Aorta (tissue), 5 donors: ENCODE results near the gene GPC3. TPM values are rescaled to one million over a fixed set of nuclear protein-coding genes. Genes with fewer than 3 reads are reported as not detected.

Source experiments
- ATAC-seq: fragments of 200-7000 bp; cut with Tn5 transposase; one replicate; pipeline ENCODE4 v1.9.1; 2022; ENCODE audit warnings: moderate library complexity; ENCODE audit not compliant: low FRiP score
- DNase-seq, 2 donors: peaks; one replicate each; pipeline ENCODE4 v3.0.0-alpha.2; 2020
- H3K27ac ChIP-seq, 2 donors: one replicate each; pipeline ENCODE4 v1.5.1; 2013; ENCODE audit warnings: low read length in 2 of 2, mild to moderate bottlenecking in 2 of 2, moderate library complexity in 2 of 2, control low read depth in 1 of 2, inconsistent platforms in 1 of 2, low read depth in 1 of 2
- H3K27me3 ChIP-seq, 2 donors: one replicate each; pipeline ENCODE4 v1.6.1; 2013; ENCODE audit warnings: control low read depth in 1 of 2, low read length in 1 of 2, mild to moderate bottlenecking in 1 of 2, moderate library complexity in 1 of 2; ENCODE audit not compliant: insufficient read depth in 2 of 2, control insufficient read depth in 1 of 2
- H3K36me3 ChIP-seq, 2 donors: one replicate each; pipeline ENCODE4 v1.6.1; 2013; ENCODE audit warnings: control low read depth in 1 of 2, low read length in 1 of 2, mild to moderate bottlenecking in 1 of 2; ENCODE audit not compliant: insufficient read depth in 2 of 2, control insufficient read depth in 1 of 2
- H3K4me1 ChIP-seq, 2 donors: one replicate each; pipeline ENCODE4 v1.6.1; 2013; ENCODE audit warnings: low read length in 2 of 2, control low read depth in 1 of 2, mild to moderate bottlenecking in 1 of 2, moderate library complexity in 1 of 2; ENCODE audit not compliant: insufficient read depth in 2 of 2, control insufficient read depth in 1 of 2
- H3K4me3 ChIP-seq, 2 donors: one replicate each; pipeline ENCODE4 v1.5.1; 2013; ENCODE audit warnings: low read length in 2 of 2, control low read depth in 1 of 2, mild to moderate bottlenecking in 1 of 2
- H3K9me3 ChIP-seq: one replicate; pipeline ENCODE4 v1.6.1; 2013; ENCODE audit warnings: mild to moderate bottlenecking, low read length; ENCODE audit not compliant: control insufficient read depth
- WGBS, 2 donors: extraction: QIAGEN DNeasy Blood & Tissue Kit; methylation state at CpG; one replicate each; pipeline ENCODE4 v1.1.7; 2013; 5-methylcytosine and 5-hydroxymethylcytosine counted together
- intact Hi-C, 2 donors: fragments of 100-400 bp; cut with DNase I; formaldehyde crosslinking; loops; one replicate each; pipeline versions ENCODE4 v1.14.2 to v1.15.0; 2022
- polyA plus RNA-seq, 2 donors: library from polyadenylated mRNA; stranded (reverse); fragments of 200-250 nt; gene quantifications; one replicate each; pipeline ENCODE4 v1.2.3, GENCODE V29; 2013
- total RNA-seq, 2 donors: library from RNA; stranded (reverse); fragmentation: NEBNext Ultra II Directional; extraction: Animal tissue kit (Norgen Biotek cat#: 25700); gene quantifications; one replicate each; pipeline ENCODE4 v1.2.1, GENCODE V29; 2021
- donor health status: healthy with polysubstance abuse.
- donor health status: Bipolar disorder and iron deficiency.
- donor health status: DM: no; HTN: no; CAD: no.
- donor health status: DM: no; HTN: no; CAD: no.
- donor health status: DM: yes; HTN: yes; CAD: no.

GPC3 gene
- total and polyA plus RNA-seq, 4 donors, result 1.1 to 13.2 (median 5.0) TPM

DNA sequence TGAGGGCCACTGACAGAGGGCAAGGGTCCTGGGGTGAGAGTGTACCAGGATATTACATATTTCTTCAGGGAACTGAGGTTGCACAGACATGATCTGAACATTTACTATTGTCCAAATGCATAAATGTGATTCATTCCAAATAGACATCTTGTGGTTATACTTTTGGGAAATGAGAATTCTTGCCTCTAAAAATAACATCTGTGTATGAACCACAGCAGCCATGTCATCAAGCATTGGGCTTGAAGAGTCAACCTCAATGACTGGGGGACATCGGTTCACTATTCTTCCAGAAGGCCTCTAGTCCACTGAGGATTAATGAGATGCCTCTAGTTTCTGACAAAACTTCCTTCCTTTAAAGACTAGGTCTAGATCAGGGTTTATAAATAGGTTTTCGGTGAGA lies 377.0 kb downstream of the GPC3 start:
- H3K9me3 ChIP-seq, result no peaks in the 10 kb centered on the region
- no peak overlapping the region for H3K4me3 ChIP-seq
- H3K4me1 ChIP-seq, result peaks cover 0 to 2% of the 10 kb centered on the region in 2 donors
- H3K36me3 ChIP-seq, result no peaks in the 10 kb centered on the region
- no peak for DNase-seq
- WGBS, 2 donors, result 65 to 68% methylated on average over 2 of the region's 2 CpGs
- H3K27ac ChIP-seq, result no peak overlapping the region
- intact Hi-C loops, result no loop called here
- H3K27me3 ChIP-seq, result no peaks in the 10 kb centered on the region
- no peak for ATAC-seq

DNA sequence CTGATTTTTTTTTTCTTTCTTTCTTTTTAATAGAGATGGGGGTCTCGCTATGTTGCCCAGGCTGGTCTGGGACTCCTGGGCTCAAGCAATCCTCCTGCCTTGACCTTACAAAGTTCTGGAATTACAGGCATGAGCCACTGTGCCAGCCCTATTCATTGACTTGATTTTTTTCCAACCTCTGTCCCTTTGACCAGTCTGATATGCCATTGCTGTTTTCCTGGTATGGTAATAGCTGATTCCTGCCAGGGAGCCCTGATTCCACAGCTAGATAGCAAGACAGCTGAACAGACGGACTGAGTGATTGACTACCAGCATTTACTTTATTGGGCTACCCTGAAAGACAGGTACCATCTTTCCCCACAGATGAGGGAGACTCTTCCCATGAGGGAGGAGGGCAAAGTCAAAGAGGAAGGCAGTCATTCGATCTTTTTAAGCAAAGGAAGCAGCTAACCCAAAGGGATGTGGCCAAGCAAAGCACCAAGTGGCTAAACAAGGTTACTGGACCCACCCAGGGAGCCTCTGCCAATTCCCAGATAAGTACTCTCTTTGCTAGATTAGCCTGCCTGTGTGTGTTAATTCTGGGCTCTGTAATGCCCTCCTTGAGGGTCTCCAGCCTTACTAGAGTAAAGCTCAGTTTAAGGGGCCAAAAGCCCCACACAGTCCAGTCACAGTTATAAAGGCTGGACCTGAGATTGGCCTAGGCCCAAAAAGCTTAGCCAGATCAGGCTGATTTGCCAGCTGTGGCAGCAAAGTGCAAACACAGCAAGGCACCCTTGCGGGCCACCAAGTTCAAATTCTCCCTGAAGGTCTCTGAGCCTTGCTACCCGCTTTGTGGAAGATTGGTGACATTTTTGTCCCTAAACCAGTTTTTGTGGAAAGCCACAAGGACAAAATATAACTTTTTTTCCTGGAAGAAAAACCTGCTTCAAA lies 377.7 kb downstream of the GPC3 start:
- DNase-seq, result no peak
- no peaks in the 10 kb centered on the region for H3K27me3 ChIP-seq
- 37 to 39% methylated on average over 5 of the region's 5 CpGs for WGBS, 2 donors
- H3K36me3 ChIP-seq, result no peaks in the 10 kb centered on the region
- peaks cover 0 to 2% of the 10 kb centered on the region in 2 donors for H3K4me1 ChIP-seq
- H3K27ac ChIP-seq, result peak overlapping the region in 1 of 2 donors; percentile 64
- no peak overlapping the region for H3K4me3 ChIP-seq
- intact Hi-C loops, result no loop called here
- no peaks in the 10 kb centered on the region for H3K9me3 ChIP-seq
- ATAC-seq, result no peak

DNA sequence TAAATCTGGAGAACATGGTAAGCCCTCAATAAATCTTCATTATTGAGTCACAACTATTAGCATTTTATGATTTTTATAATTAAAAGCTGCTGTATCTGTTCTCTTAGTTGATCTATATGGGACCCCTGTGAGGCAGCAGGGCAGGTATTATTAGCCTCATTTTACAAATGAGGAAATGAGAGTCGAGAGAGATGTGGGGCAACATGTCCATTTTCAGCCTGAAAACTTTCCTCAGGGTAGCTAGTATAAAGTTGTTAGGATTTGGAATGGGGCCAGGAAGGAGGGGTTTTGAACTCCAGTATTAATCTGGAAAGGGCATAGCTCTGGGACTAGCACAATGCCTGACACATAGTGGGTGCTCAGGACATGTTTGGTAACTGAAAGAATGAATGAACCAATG lies 378.4 kb downstream of the GPC3 start:
- 73 to 82% methylated on average over 1 of the region's 1 CpG for WGBS, 2 donors
- H3K4me3 ChIP-seq, result no peak overlapping the region
- intact Hi-C loops, result no loop called here
- no peaks in the 10 kb centered on the region for H3K27me3 ChIP-seq
- H3K36me3 ChIP-seq, result no peaks in the 10 kb centered on the region
- H3K9me3 ChIP-seq, result no peaks in the 10 kb centered on the region
- H3K4me1 ChIP-seq, result peaks cover 0 to 2% of the 10 kb centered on the region in 2 donors
- H3K27ac ChIP-seq, result no peak overlapping the region
- DNase-seq, result no peak
- ATAC-seq, result no peak

DNA sequence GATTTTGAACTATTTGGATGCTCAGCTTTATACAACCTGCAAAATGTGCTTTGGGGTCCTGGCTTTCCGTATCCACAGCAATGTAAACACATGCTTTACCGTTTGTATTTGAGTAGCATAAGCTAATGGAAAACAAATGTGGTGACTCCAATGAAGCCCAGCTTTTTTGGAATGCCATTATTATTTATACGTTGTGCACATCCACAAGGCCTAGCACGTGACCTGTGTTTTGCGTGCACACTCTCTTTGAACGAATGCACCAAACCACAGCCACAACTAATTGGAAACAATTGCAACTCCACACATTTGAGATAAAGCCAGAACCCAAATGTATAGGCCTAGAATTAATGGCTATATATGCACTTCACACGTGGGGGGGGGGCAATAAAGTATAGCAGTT lies 380.6 kb downstream of the GPC3 start:
- intact Hi-C loops, result no loop called here
- DNase-seq, result no peak
- H3K4me1 ChIP-seq, result peaks cover 0 to 2% of the 10 kb centered on the region in 2 donors

DNA sequence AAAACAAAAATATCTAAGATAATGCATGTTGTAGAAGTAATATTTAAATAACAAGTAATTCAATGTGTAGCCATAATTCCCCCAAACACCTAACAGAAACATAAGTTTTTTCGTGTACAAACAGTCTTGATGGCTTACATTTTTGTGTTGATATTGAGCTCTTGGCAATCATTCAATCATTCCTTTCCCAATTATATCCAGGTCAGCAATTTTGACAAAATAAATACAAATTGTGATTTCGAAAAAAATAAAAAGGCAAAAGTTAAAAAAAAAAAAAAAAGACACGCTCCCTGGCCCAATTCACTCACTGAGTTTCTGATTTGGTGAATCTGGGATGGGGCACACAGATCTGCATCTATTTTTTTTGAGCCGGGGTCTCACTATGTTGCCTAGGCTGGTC lies 382.5 kb downstream of the GPC3 start:
- no peak for ATAC-seq
- intact Hi-C loops, result no loop called here
- no peaks in the 10 kb centered on the region for H3K27me3 ChIP-seq
- no peak for DNase-seq
- H3K4me1 ChIP-seq, result peaks cover 0 to under 1% of the 10 kb centered on the region in 2 donors
- H3K9me3 ChIP-seq, result no peaks in the 10 kb centered on the region
- H3K27ac ChIP-seq, result no peak overlapping the region
- no peaks in the 10 kb centered on the region for H3K36me3 ChIP-seq
- H3K4me3 ChIP-seq, result no peak overlapping the region
- 75 to 98% methylated on average over 4 of the region's 4 CpGs for WGBS, 2 donors

More for the DNA sequence above, 380.6 kb downstream of the GPC3 start:
- H3K36me3 ChIP-seq, result no peaks in the 10 kb centered on the region
- 67 to 85% methylated on average over 7 of the region's 7 CpGs for WGBS, 2 donors
- no peak for ATAC-seq
- no peaks in the 10 kb centered on the region for H3K9me3 ChIP-seq
- H3K4me3 ChIP-seq, result no peak overlapping the region
- H3K27ac ChIP-seq, result no peak overlapping the region
- no peaks in the 10 kb centered on the region for H3K27me3 ChIP-seq

DNA sequence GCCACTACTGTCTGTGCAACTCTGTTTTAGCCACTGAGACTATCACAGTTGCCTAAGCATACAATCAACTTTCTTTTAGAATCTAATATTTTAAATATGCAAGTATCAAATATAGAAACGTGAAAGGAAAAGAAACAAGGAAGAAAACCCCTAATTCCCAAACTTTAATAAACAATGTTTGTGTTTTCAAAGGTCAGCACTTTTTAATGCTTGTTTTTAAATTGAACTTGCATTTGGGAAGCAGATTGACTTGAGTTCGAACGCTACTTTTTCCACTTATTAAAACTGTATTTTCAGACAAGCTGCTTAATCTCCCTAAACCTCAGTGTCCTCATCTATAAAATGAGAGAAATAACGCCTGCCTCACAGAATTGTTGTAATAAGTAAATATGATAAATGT lies 384.3 kb downstream of the GPC3 start:
- Histone ChIP-seq H3K36me3 (no peaks in the 10 kb centered on the region), H3K27ac (no peak overlapping the region), H3K9me3 (no peaks in the 10 kb centered on the region), H3K4me3 (no peak overlapping the region), H3K4me1 (no peaks in the 10 kb centered on the region), H3K27me3 (no peaks in the 10 kb centered on the region)
- WGBS, 2 donors, result 72 to 91% methylated on average over 4 of the region's 4 CpGs
- intact Hi-C loops, result no loop called here
- no peak for DNase-seq
- ATAC-seq, result no peak

DNA sequence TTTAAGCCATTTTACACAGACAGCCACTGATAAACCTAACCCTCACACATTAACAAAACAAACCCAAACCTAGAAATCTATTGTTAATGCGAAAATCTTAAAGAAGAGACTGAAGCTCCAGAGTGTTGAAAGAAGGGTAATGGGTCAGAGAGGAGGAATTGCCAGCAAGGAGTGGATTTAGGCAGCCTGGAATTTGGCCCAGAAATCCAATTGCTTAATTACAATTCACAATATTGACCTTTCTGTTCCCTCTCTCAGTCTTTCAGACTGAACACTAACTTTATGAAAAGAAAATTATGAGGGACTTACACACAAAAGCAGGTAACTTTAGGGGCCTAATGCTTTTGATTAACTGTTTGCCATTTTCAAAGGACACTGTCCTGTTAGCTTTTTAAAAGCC lies 384.9 kb downstream of the GPC3 start:
- Histone ChIP-seq H3K4me3 (no peak overlapping the region), H3K9me3 (no peaks in the 10 kb centered on the region), H3K27me3 (no peaks in the 10 kb centered on the region), H3K36me3 (no peaks in the 10 kb centered on the region), H3K4me1 (no peaks in the 10 kb centered on the region), H3K27ac (no peak overlapping the region)
- DNase-seq (no peak), ATAC-seq (no peak)
- intact Hi-C loops, result no loop called here
- WGBS, 2 donors, result 70 to 95% methylated on average over 1 of the region's 1 CpG

DNA sequence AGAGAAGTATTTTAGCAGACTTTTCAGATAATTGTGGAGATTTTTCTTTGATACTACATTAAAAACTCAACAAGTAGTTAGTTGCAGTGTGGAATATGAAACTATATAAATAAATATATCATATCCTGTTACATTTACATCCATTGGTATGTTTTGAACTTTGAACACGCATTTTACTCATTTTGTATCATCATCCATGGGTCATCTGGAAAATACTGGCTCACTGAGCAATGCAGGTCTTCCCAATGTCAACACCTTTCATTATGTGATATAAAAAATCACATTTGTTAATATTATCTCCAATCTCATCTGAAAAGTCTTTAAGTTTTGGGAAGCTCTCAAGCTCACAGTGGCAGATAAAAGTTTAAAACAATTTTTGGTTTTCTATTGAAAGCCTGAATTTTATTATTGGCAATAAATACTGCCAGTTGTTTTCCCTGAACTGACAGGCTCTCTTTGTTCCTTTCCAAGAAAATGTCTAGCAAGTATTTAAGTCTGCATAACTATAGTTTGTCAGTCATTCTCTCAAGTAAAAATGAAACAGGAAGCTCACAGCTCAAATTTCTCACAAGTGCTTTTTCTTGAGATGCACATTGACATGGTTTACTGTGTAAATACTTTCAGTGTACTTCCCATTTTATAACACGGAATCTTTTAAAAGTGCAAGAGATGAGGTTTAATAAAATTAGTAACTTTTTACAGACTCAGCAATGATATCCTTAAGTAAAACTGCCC lies 386.6 kb downstream of the GPC3 start:
- ATAC-seq (no peak), DNase-seq (no peak)
- Histone ChIP-seq H3K36me3 (no peaks in the 10 kb centered on the region), H3K9me3 (no peaks in the 10 kb centered on the region), H3K27me3 (no peaks in the 10 kb centered on the region), H3K4me1 (no peaks in the 10 kb centered on the region), H3K4me3 (no peak overlapping the region), H3K27ac (no peak overlapping the region)
- WGBS, 2 donors, result 42 to 49% methylated on average over 2 of the region's 2 CpGs
- intact Hi-C loops, result no loop called here
